HG02973 (cell line): ENCODE data around the gene GPR108.

Source experiments
- ATAC-seq: cut with Tn5 transposase; IDR thresholded peaks from one replicate; pipeline ENCODE4 v1.9.1; 2021; ENCODE audit warnings: moderate library complexity; ENCODE audit not compliant: unreplicated experiment

Gene GPR108

DNA sequence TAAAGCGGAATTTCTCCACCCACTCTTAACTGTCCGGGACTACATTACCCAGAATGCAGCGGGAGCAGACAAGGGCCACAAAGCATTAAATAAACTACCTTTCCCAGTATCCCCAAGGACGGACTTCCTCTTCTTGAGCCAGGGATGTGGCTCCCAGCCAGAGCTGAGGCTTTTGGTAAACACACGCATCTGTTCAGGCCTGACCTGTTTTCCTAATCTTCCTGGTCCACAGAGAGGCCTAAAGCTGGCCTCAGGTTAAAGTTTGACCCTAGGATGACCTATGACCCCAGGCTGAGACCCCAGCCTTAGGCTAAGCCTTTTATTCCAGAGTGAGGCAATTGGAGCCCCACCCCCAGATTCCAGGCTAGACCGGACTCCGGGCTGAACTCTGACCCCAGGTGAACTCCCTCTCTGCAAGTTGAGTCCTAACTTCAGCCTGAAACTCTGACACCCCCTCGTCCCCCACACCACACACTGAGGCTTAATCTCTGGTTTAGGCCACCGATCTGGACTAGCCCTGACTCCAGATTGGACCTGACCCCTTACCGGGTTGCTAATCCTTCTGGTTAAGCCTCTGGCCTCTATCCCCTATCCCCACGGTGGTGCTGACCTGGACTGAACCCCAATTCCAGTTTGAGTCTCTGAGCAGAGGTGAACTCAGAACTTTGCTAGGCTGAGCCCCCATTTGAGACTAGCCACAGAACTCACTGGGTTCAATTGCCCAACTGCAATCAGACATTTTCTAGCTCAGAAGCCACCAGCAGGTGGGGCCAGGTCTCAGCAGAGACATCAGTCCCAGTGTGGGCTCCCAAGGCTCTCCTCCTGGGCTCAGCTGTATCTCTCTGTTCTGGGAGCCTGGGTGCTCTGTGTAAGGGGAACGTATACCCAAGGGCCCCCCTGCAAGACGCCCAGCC lies 750 bp upstream of the GPR108 start:
- ATAC-seq: no peak

DNA sequence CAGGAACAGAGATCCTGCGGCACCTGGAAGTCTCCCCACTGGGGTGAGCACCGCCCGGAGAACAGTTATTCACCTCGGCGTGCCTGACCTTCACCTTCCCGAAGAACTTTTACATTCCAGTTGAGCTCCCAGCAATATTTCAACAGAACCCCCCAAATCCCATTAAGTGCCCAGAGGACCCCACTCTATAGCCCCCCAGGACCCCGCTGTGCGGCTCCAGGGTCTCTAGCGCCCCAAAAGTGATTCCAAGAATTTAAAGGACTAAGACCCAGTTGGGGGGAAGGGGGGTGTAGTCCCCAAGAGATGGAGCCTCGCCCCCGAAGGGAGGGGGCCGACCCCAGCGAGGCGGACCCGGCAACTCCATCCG lies 480 bp downstream of the GPR108 start:
- ATAC-seq: no peak

DNA sequence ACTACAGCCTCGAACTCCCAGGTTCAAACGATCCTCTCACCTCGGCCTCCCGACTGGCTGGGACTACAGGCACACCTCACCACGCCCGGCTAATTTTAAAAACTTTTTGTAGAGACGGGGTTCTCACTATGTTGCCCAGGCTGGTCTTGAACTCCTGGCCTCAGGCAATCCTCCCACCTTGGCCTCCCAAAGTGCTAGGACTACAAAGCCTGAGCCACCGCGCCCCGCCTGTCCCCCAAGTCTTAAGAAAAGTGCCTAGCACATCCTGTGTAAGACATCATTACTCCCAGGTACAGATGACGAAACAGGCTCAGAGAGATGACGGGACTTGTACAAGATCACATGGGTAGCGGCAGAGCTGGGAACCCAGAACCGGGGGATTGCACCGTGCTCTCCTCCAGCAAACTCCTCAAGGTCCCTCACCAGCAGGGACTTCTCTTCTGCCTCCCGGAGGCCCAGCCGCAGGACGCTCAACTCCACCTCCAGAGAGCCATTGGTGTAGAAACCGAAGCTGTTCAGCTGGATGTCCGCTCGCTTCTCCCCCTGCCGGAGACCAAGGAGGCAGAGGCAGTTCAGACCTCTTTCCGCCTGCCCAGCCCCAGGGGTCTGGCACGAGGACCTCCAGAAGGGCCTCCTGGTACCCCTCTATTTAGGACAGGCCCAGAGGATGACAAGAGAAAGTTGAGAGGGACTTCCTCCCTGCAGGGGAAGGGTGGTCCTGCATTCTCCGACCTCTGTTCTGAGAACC lies 1.0 kb downstream of the GPR108 start:
- no peak for ATAC-seq

DNA sequence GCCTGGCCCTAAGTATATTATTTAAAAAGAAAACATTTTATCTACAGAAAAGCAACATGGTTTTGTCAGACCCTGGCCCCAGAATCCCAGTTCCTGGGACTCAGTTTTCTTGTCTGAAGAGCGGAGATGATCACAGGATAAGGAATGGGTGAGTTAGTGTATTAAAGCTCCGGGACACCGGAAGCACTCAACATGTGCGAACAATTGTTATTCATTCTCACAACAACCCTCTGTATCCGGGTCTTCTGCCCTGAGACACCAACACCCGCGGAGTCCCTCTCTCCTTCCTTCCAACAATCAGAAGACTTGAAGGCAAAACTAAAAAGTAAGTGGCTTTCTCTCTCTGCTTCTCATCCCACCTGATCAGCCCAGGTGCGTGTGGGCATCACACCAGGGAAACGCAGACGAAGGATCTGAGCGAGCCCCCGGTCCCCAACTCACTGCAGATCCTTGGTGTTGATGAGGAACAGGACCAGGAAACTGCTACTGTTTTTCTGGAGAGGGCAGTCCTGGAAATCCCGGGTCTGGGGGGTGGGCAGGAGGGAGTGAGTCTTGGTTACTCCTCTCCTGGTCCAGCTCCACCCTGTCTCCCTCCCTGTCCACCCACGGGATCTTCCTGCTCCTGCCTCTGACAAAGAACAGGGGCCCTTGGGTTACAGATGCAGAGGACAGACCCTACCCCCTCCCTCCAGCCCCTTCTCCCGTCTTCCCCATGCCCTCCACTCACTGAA lies 2.0 kb downstream of the GPR108 start:
- ATAC-seq: no peak

DNA sequence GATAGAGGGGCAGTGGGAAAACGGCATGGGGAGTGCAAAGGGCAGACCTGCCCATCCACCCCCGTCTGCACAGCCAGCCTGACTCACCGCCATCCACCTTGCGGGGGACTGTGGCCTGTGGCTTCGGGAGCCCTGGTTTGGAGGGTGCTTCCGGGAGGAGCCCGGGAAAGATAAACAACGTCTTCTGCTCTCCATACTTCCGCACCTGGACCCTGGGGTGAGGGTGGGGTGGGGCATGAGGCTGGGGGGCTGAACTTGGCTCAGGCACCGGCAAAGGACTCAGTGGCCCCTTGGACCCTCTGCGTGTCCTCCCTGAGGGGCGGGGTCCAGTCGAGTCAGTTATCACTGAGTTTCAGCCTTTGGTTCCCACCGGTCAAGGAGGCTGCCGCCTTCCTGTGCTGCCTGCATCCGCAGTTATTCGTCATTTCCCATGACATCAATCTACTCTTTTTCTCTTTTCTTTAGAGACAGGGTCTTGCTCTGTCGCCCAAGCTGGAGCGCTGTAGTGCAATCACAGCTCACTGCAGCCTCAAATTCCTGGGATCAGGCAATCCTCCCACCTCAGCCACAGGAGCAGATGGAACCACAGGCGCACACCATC lies 3.2 kb downstream of the GPR108 start:
- no peak for ATAC-seq

DNA sequence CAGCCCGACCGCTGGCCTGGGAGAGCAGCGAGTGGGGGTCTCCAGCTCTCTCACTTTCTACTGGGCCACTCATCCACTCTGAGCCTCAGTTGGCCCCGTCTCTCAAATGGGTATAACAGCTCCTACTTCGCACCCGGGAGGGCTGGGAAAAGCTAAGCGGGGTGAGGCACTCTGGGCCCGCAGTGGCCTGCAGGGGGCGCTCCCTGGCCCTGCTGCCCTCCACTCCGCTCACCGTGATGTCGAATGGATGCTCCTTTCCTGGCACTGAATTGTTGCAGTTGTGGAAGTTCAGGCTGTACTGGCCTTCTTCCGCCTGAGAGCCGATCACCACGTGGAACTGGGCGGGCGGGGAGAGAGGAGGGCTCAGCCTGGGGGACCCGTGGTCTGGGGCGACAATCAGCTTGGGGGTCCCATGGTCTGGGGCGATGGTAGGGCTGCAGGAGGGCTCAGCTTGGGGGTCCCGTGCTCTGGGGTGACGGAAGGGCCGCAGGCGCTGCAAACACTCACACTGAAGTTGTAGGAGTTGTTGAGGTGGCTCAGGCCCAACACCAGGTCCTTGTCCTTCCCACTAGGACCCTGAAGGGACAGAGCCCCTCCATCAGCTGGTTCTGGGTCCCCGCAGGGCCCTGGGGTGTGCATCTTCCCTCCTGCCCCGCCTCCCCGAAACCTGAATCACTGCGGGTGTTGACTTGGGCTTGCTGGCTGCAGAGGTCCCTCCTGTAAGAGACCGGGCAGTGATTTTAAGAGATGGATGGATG lies 3.9 kb downstream of the GPR108 start:
- ATAC-seq: no peak

DNA sequence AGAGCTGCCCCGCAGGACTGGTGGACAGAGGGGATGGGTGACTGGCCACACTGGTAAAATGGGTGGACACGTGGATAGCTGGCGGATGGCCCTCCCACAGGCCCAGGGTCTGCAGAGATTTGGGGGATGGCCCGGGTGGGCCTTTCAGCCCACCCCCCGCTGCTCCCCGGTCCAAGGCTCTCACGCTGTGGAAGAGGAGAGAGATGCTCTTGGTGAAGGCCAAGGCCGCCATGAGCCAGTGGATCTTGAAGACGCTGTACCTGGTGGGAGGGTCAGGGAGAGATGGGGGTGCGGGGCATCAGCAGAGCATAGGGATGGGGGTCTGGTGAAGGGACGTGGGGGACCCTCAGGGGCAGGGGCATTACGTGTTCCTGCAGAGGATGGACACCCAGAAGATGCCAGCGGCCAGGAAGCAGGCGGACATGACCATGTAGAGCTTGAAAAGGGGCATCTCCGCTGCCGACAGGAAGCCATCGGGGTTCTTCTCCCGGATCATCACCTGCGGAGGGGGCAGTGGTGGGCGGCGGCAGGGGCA lies 4.5 kb downstream of the GPR108 start:
- no peak for ATAC-seq

DNA sequence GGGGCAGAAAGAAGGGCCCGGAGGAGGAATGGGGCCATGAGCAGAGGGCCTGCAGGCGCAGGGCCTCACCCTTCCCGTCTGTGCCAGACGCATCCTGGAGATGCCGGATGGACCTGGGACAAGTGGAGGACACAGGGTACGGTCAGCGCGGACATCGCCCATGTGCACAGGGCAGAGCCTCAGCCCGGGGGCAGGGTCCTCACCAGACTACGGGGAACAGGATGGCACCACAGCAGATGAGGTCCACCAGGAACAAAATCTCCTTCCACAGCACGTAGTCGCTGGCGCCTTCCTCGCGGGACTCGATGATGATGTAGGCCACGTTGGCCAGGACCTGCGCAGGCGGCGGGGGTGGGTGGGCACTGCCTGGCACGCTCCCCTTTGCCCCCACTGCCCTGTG lies 5.6 kb downstream of the GPR108 start:
- no peak for ATAC-seq

DNA sequence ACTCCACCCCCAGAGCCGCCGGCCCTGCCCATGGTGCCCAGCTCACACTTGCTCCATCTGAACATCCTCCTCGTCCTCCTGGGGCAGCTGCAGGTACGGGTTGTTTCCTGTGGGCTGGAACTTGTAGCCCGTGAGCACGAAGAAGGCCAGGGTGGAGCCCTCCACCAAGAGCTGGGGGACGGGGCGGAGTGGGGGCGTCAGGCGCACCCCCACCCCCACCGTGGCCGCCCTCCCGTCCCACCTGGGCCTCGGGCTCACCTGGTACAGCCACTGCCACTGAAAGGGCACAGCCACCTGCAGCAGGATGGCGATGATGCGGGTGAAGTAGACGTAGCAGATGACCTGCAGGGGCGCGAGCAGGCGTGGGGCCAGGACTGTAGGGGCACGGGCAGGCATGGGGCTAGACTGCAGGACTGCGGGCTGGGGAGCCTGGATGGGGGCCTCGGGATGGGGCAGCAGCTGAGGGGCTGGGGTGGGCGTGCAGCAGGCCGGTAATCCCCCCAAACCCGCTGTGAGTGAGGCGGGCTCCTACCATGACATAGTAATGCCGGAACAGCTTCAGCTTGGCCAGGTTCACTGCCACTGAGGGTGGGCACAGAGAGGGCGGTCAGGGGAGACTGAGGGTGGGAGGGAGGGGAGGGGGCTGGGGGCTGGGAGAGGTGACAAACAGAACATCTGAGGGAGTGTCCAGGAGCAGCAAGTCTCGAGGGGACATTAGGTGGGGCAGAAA lies 6.3 kb downstream of the GPR108 start:
- no peak for ATAC-seq

DNA sequence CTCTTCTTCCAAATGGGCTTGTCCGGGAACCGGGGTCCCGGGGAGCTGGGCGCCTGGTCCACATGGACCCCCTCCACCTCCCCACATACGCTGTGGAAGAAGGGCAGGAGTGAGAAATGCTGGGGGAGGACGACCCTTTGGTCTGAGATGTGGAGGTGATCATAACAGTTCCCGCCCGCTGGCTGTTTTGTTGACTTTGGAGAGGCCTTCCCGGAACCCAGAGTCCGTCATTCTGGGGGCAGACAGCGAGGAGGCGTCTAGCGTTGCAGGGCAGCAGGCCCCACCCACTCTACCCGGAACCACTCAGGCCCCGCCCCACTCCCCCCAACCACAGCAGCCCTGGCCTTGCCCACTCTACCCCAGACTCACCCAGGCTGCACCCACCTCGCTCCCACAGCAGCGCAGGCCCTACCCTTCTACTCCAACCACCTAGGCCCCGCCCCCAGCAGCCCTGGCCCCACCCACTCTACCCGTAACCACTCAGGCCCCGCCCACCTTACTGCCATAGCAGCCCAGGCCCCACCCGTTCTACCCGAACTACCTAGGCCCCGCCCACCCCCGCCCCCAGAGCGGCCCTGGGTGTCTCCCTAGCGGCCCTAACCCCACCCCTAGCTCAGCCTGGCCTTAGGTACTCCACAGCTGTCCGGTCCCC lies 7.1 kb downstream of the GPR108 start:
- ATAC-seq: no peak

DNA sequence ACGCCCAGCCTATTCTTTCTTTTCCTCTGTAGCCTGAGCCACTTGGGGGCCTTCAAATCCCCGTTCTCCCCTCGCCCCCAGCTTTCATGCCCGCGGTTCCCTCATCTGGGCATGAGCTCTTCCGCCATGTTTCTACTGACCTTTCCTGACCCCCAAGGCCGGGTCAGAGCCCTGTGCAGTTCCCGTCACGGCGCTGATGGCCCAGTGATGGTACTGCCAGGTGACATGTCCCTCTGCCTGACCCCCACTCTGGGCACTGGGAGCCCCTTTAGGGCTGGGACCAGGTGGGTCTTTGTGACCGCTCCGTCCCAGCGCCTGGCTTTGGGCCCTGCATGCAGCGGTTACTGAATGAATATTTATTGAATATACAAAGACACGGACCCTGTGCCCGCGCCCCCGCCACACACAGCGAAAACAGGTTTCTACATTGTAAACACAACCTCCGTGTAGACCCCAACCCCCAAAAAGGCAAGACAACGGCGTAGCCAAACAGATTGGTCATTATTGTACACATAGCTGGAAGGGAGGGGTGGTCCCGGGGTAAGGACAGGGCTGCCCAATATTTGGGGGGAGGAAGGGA lies 7.7 kb downstream of the GPR108 start:
- ATAC-seq: no peak

DNA sequence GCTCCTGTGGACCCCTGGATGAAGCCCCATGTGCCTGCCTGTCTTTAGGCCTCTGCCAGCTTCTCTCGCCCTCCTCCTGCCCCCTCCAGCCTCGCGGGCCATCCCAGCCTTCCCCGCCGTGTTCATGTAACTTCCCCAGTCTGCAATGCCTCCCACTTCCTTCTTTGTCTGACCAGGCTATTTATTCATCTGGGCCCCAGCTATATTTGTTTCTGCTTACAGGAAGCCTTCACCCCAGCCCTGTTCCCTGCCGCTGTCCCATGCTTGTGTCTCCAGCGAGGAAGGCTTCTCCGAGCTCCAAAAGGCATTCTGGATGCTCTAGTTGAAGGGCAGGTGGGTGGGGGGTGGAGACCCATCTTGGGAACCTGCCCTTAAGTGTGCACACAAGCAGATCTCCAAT lies 9.0 kb downstream of the GPR108 start:
- ATAC-seq: no peak

DNA sequence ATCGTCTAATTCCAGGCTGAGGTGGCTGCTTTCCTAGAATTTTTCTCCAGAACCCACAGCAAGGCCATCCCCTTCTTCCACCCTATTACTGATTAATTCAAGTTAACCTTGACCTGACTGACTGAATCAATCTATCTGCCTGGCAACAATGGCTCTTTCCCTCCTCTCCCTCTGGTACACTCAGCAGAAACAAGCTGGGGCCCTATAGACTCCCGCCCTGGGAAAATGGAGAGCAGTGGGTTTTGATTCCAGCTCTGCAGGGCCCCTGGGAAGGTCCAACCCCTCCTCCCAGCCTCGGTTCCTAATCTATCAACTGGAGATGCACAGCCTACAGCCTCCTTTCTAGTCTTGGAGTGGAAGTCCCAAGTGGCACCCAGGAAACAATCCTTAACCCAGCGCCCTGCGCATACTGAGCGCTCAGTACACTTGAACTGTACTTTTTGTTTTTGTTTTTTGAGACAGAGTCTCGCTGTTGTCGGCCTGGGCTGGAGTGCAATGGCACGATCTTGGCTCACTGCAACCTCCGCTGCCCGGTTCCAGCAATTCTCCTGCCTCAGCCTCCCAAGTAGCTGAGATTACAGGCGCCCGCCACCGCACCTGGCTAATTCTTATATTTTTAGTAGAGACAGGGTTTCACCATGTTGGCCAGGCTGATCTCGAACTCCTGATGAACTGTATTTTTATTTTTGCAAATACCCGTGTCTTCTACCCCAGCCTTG lies 11.7 kb downstream of the GPR108 start:
- no peak for ATAC-seq

DNA sequence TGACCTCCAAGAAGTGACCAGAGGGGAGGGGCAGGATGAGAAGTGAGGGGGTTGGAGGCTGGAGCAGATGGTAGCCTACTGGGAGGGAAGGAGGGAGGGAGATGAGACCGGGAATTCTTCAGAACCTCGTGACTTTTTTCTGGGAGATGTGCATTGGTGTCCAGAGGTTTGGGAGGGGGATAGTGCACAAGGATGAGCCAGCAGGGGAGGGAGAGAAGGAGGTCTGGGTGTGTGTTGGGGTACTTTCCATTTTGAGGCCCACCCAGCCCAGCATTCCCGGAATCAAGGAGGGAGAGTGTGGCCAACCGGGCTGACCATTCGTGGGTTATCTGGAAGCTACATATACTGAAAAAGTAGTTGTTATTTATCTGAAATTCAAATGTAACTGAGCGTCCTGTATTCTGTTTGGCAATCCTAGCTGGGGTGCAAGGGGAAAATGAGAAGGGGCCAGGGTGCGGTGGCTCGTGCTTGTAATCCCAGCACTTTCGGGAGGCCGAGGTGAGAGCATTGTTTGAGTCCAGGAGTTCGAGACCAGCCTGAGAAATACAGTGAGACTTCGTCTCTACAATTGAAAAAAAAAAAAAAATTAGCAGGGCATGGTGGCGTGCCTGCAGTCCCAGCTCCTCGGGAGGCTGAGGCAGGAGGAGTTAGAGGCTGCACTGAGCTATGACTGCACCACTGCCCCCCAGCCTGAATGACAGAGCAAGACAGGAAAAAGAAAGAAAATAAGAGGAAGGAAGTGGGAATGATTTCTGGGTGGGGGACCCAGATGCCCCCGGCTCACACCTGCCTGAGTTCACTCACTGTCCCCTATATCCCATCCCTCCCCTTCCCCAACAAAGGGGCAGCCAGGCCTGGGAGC lies 12.5 kb downstream of the GPR108 start:
- no peak for ATAC-seq

DNA sequence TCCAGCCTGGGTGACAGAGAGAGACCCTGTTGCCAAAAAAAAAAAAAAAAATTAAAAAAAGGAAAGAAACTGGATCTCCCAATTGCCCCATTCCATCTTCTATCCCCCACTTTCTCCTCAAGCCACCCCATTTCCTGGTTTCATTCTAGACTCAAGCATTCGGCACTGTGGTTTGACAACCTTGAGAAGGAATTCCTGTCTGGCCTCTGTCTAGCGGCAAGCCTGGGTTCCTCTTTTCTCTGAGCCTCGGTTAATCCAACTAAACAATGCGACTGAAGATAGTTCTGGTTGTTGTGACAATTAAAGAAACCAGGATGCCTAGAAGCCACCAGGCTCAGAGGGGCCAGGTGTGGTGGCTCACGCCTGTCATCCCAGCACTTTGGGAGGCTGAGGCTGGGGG lies 13.6 kb downstream of the GPR108 start:
- ATAC-seq: no peak

DNA sequence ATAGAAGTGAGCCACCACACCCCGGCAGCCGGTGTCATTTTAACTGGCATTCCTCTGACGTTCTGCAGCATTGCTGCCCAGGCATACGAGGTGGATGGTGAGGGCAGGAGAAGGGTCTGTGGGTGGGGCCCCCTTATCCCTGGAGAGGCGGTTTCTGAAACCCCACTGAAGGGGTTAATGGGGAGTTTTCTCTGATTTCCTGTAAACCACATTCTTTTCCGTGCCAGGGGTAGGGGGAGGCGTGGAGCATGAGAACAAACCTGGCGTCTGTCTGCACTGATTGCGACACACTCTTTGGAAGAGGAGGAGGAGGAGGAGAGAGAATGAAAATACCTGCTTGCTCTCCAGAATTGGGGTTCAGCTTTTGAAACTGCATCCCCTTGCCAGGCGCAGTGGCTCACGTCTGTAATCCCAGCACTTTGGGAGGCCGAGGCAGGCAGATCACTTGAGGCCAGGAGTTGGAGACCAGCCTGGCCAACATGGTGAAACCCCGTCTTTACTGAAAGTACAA lies 14.2 kb downstream of the GPR108 start:
- no peak for ATAC-seq

DNA sequence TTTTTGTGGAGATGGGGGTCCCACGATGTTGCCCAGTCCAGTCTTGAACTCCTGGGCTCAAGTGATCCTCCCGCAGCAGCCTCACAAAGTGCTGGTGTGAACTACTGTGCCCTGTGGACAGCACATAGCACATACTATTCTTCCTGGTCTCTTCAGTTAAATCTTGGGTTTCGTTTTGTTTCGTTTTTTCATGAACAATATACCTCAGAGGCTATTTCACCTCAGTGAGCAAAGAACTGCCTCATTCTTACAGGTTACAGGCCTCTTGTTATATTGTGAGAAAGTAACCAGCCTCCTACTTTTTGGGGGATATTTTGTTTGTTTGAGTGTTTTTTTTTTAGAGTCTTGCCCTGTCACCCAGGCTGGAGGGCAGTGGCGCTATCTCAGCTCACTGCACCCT lies 15.6 kb downstream of the GPR108 start:
- no peak for ATAC-seq
